Omental fat pad (tissue), 4 donors: ENCODE results near the gene RRBP1. TPM values are rescaled to one million over a fixed set of nuclear protein-coding genes. Genes with fewer than 3 reads are reported as not detected.

Source experiments
- ATAC-seq: fragments of 150-250 bp; one replicate; pipeline ENCODE4 v1.9.1; 2016; ENCODE audit warnings: mild to moderate bottlenecking, moderate library complexity; ENCODE audit not compliant: low FRiP score
- DNase-seq: peaks from one replicate; pipeline ENCODE4 v3.0.0-alpha.2; 2019; ENCODE audit warnings: low spot score
- total RNA-seq, 4 donors: library from RNA; depleted of rRNA; stranded (reverse); fragments of >200 nt; gene quantifications; one replicate each; pipeline ENCODE4 v1.1.0, GENCODE V29; 2016
- TF ChIP-seq, protein P1 (sequence below), 3 donors: fragments of 450-650 bp; IDR thresholded peaks; one replicate each; pipeline ENCODE4 v1.5.1; 2016 to 2017; ENCODE audit warnings: antibody characterized with exemption in 3 of 3, mild to moderate bottlenecking in 3 of 3, moderate library complexity in 2 of 3

The RRBP1 gene
- total RNA-seq, 4 donors from 2014 or later: 67.9 to 142 (median 87.2) TPM

DNA sequence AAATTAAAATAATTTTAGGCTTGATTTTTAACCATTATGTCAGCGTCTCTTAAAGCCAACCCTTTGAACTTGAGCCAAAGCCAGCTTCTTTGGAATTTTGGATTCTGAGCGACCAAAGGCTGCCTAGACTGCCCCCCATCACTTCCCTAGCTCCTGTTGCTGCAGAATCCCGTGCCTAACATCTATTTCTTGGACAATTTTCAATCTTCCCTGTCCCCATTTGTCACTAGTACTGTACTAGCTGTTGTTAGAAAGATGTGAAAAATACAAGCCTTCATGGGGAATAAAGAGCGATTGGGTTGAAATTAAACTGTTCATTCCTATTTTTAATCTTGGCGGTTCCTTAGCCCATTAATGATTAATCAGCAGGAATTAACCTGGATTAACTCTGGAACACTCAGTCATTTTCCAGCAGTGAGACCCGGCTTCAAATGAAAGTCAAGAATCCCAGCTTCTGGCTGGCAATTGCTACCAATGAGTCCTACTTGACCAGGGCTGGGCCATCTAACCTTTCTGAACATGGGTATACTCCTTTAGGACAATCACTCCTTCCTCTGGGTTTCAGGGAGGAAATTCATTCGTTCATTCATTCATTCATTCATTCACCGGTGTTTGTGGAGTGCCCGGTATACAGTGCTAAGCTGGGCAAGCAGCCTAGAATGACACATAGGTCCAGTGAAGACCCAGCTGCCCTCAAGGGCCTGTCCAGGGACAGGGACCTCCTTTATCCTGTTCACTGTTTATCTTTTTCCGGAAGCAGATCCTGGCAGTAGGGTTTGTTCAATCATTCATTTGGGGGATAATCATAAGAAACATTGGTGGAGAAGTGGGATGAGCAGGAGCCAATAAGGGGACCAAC is 1.4 kb upstream of the RRBP1 start:
- DNase-seq (no peak), ATAC-seq (no peak)
- TF ChIP-seq, protein P1, sequence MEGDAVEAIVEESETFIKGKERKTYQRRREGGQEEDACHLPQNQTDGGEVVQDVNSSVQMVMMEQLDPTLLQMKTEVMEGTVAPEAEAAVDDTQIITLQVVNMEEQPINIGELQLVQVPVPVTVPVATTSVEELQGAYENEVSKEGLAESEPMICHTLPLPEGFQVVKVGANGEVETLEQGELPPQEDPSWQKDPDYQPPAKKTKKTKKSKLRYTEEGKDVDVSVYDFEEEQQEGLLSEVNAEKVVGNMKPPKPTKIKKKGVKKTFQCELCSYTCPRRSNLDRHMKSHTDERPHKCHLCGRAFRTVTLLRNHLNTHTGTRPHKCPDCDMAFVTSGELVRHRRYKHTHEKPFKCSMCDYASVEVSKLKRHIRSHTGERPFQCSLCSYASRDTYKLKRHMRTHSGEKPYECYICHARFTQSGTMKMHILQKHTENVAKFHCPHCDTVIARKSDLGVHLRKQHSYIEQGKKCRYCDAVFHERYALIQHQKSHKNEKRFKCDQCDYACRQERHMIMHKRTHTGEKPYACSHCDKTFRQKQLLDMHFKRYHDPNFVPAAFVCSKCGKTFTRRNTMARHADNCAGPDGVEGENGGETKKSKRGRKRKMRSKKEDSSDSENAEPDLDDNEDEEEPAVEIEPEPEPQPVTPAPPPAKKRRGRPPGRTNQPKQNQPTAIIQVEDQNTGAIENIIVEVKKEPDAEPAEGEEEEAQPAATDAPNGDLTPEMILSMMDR (IDR thresholded peaks at IDR 0.05): no peak

DNA sequence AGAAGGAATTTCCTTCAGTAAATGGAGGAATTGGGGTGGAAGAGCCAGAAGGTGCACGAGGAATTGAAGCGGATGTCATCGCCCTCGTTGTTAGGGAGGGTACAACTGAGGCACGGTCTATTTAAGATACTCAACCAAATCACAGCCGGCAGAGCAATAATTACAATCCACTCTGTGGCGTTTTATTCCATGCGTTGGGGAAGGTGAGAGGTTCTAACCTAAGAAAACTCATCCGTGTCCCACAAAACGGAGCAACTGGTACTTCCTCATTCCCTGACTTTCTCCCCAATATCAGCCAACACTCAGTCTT is 802 bp upstream of the RRBP1 start:
- ATAC-seq (no peak), DNase-seq (no peak)
- TF ChIP-seq, protein P1 (IDR thresholded peaks at IDR 0.05): no peak

DNA sequence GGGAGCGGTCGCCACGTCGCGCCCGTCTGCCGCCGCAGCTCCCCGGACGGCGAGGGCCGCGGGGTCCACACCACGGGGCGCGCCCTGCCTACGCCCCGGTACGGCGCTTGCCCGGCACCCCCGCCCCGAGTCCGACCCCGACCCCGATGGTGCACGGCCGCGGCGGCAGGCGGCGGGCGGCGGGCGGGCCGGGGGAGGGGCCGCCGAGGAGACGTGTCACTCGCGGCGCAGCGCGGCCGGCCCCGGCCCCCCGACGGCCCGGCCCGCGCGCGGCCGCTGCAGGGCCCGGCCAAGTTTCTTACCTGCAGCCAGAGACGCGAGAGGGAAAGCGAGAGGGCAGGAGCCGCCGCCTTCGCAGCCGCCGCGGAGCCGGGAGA is 328 bp downstream of the RRBP1 start:
- TF ChIP-seq, protein P1 (IDR thresholded peaks at IDR 0.05): no peak
- no peak for DNase-seq
- ATAC-seq: peak; percentile 8

DNA sequence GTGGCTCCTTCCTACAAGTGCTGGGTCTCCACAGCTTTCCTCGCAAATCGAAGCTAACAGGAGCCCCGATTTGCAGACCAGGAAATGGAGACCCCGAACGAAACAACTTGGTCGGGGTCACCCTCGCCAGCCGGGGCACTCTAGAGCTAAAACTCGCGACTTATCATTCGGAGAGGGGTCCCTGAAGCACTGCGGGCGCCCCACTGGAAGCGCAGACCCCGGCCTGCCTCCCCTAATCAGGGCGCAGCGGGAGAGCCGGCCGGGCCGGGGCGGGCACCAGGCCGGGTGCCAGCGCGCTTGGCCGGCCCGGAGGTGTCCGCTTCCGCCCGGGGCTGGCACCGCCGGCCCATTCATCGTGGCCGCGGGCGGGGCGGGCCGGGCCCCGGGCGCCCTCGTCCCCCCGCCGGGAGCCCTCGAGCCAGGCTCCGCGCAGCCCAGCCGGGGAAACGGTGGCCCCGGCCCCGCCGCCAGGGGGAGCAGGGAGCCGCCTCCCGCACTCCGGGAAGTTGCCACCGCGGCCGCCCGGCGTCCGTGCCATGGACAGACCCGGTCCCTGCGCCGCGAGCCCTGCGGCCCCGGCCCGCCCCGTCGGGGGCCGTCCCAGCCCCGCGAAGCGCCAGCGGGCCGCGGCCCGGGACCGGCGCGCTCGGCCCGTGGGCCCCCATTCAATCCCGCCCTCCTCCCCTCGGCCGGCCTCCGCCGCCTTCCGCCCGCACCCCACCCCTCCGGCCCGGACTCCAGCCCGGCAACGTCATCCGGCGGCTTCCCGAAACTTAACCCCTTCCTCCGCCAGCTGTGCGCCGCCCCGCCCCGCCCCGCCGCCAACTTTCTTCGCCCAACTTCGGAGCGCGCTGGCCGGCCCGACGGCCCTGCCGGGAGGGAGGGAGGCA is 961 bp downstream of the RRBP1 start:
- TF ChIP-seq, protein P1 (IDR thresholded peaks at IDR 0.05): peak in 2 of 3 donors; percentile 82 to 92
- DNase-seq: no peak
- ATAC-seq: peak; percentile 69

DNA sequence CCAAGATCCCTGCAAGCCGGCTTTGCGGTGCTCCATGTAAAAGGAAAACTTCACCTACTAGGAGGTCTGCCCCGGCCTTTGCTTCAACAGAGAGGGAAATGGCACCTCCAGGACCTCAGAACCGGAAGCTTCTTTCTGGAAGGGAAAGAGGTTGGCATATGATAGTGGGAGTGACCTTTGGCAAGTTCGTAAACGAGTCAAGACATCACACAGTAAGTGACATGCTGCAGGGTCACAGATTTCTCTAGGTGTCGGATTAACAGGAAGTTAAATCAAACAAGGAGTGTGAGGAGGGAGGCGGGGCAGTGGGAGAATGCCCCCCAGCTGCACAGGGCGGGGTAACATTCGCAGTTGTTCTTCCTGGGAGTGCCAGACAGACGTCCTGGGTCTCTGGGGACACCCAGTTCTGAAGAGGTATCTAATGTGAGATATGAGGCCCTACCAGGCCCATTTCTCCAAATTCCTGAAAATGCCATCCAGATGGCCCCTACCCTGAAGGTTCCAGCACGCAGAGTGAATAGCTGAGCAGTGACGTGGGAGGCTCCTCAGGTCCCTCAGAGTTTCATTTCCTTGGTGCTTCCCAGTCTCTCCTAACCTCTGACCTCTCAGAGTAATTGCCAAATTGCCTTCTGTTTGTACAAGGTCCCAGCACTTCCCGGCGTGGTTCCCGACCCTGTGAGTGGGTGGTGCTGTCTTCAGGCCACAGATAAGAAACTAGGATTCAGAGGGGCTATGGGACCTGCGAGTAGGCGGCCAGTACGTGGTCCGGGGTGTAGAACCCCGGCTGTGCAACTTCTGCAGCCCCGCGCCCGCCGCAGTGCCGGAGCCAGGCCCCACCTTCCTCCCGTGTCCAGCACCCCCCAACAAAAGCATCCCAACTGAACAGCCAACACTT is 1.9 kb downstream of the RRBP1 start:
- DNase-seq (no peak), ATAC-seq (peak; percentile 27)
- TF ChIP-seq, protein P1 (IDR thresholded peaks at IDR 0.05): no peak

DNA sequence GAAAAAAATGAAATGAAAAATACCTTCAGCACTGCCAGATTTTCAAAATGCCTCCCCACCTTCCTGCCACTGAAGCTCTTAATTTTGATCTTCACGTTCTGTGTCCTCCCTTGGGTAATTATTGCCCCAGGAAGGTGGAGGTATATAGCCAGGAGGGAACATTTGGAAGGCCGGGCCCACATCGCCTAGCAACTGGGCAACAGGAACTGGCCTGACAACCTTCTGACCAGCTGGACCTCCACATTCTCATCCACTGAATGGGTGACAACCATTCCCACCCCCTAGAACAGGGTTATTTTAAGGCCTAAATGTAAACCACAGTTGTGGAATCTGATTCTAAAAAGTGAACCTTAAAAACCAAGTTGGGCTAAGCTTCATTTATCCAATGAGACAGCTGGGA is 3.2 kb downstream of the RRBP1 start:
- DNase-seq: no peak
- TF ChIP-seq, protein P1 (IDR thresholded peaks at IDR 0.05): no peak
- no peak for ATAC-seq
